SK-N-DZ (cell line): ENCODE measurements around the gene TM9SF4.
"Not testable (repeated sequence)": the region's sequence is repeated elsewhere in the genome, so short reads cannot be mapped to it uniquely, and the experiment has no call there.

Source experiments
- DNase-seq: peaks from one replicate; pipeline ENCODE4 v3.0.0-alpha.2; 2015; ENCODE audit warnings: low spot score

Gene TM9SF4

DNA sequence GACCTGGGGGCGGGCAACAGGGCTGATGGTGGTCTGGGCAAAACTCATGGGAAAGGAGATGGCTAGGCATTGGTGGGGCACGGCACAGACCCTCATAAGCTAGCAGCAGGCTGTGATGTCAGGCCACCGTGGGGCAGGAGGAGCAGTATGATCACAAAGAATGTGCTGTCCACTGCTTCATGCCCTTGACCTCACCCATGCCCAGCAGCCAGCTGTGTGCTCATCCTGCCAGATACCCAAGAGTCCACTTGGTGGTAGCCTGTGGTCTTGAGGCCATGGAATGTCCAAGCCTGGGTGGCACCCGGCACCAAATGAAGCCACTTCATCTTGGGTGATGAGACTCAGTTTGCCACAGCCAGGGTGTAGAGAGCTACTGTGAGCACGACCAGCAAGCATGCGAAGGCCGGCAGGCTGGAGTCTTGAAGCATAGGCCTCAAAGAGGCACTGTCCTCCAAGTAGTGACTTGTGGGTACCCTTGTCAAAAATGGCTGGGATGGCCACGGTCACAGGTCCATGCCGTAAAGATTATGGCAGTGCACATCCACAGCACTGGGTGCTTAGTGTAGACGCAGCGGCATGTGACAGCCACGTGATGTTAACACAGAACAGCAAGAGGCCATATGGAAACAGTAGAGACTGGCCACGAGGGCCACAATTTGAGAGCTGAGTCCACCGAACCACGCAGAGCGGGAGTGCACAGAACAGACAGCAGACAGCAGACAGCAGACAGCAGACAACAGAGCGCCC lies 79.0 kb downstream of the TM9SF4 start:
- no peak for DNase-seq

DNA sequence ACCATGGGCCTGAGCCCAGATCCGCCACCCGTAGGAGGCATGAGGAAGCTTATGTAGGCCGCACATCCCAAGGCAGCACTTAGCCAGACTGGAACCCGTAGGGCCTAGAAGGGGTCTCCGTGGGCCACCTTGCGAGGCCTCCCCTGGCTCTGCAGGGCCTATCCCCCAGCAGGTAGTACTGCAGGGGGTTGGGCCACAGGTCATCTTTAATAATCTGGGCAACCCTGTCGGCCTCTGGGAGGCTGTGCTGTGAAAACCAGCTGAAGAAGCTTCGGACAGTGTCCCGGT lies 79.6 kb downstream of the TM9SF4 start:
- no peak for DNase-seq

DNA sequence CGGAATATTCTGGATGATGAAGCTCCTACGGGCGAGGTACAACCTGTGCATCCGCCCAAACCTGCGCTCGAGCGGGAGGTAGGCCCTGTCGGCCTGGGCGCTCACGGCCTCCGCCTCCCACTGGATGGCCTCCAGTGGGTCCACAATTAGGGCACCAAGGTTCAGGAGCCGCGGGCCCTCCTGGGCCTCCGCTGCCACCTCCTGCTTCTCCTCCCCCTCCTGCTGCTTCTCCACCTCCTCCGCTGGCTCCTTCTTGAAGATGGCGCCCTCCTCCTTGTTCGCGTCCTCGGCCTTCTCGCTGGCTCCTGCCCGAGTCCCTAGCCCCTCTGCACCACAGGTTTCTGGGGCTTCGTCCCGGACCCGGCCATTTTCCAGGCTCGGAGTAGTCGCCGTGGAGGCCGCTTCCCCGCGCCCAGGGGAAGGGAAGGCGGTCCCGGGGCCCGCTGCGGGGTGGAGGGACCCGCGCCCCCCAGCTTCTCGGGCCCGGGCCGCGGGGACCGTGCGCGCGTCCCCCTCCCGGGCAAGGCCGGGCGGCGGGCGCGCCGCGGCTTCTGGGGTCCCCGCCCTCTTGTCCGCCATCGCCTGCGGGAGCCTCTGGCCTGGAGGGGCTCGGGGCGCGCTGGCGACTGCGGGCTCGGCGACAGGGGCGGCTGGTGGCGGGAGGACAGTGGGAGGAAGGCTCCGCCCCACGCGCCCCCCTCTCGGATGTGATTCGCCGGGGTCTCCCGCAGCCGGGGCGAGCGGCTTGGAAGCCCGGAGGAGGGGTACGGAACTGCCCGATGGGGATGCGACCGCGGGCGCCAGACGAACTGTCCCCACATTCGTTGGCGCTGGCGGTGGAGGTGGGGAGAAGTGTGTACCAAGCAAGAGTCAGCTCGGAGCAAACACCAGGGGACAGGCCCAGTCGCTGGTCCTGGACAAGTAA lies 80.4 kb downstream of the TM9SF4 start:
- peak; percentile 74 for DNase-seq

DNA sequence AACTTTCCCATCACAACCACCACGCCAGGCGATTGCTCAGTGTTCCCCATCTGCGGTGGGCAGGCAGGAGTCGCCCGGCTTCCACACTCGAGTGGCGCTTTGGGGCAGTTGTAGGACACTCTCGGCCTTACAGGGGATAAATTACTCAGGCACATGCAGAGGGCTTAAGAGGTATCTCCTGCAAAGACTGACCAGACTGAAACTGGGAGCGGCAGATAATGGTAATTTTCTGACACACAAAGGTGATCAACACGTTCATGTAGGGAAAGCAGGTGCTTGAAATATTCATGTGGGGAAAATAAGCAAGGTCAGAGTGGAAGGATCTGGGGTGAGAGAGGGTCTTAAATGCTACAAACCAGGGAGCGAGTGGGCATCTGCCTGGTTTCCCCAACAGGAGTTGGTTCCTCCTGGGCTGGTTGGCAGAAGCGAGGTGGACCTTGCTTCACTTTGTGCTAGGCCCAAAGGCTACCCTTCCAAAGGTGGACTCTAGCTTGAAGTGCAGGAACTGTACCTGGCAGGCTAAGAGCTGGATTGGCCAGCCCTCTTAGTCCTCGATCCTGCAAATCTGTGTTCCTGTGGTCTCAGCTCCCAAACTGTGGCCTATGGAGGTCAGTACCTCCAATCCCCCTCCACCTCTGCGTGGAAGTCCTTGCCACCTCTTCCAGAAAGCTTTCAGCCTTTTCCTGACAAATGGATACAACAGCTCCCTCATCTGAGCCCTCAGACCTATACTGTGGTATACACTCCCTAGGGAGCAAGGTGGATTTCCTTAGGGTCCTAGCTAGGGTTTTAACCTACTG lies 81.3 kb downstream of the TM9SF4 start:
- peak; percentile 43 for DNase-seq

DNA sequence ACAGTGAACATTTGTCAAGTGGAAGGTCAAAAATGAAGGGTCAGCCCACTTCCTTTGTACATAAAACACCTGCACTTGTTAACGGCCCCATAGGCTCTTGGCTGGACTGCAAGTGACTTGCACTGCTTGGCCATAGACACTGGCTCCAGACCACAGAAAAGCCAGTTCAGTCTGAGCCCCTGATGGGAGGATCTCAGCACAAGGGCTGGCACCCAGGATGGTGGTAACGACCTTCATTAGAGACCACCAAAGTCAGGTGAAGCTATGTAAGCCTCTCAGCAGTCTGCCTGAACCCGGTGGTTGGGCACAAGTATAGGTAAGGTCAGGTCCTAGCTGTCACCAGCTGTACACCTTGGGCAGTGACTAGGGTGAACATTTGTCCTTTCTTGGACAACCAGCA lies 81.9 kb downstream of the TM9SF4 start:
- no peak for DNase-seq

DNA sequence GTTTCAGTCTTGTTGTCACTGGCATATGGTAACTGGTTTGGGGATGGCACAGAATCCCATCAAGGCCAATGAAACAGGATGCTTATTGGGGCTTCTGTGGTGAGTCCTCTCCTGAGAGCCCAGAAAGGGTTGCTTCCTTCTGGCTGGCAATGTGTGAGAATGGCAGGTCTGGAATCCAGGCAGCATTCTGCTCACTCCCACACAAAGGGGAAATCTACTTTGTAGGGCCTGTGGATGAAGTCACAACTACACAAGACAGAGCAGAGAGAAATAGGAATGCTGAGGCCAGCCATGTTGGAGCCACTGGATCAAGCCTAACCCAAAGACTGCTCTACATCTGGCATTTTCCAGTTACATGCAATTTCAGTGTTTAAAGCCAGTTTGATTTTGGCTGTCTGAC lies 82.4 kb downstream of the TM9SF4 start:
- no peak for DNase-seq

DNA sequence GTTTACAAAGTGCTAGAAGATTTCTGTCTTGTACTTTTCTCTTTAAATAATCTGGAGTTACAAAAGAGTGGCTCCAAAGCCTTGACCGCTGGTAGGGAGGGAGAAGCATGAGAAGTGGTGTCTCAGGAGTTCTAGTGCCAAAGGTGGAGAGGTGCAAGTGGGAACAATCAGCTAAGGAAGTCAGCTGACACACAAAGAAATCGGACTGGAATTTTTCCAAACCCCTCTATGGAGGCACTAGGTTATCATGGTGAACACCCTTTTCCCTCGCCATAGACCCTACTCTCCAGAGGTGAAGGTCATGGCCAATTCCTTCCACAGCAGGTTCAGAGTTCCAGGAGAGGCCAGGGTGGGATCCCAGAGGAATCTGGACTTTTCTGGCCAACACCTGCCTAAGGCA lies 83.2 kb downstream of the TM9SF4 start:
- DNase-seq: no peak

DNA sequence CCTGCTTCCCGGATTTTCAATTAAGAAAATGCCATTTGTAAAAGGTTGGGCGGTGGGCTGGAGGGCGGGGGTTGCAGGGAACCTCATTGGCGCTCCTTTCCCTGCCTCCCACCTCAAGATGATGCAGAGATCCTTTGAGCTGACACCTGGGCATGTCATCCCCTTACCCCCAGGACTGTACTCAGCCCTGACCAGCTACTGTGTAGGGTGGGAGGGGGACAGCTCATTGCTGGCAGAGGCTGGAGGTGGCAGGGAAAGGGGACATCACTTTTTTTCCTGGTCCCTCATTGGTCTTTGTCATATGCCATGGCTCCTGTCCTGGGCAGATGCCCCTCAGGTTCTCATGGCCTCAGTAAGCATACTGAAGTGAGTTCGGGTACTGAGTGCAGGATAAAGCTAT lies 83.8 kb downstream of the TM9SF4 start:
- not testable (repeated sequence) for DNase-seq

DNA sequence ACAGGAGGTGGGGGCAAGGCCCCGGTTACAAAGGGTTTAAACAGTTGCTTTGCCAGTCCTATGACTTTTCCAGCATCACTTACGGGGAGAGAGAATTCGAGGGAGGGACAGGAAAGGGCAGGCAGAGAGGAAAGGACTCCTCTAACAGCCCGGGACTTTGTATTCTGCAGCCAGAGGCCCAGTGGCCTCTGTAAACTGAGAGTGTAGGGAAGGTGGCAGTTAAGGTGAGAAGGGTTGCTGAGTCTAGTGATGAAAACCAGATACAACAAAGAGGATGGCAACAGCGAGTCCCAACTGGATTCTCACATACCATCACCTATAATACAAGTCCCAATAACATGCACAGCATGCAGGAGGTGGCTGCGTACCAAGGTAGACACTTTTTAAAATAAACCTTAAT lies 84.5 kb downstream of the TM9SF4 start:
- DNase-seq: no peak

DNA sequence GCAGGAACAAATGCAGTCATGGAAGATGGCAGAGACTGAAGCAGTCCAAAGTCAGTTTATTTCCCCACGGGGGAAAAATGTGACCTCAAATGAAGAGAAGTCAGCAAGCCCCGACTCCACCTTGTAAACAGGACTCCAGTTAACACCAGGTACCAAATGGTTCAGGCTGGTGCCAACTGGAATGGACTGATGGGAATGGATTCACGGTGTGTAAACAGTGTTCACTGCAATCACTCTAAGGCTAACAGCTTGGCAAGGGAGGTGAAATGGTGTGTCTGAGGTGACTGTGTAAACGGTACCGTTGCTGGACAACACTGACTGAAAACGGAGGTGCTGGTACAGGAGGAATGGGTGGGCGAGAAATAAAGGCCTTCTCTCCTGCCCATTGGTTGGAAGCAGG lies 86.1 kb downstream of the TM9SF4 start:
- no peak for DNase-seq

DNA sequence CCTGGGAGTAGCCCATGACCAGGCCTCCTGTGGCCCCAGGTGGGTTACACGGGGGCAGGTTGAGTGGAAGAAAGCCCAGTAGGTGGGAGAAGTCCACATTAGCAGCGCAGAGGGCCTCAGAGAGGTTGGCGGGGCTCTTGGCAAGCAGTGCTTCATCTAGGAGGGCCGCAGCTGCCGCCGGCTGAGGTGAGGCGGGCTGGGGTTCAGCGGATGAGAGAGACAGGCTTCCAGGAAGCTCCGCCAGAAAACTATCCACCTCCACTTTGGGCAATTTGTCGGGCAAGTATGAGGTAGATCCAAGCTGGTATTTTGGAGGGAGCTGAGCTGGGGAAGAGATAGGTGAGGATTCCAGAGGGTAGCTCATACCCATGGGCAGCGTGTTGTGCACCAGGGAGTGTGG lies 87.1 kb downstream of the TM9SF4 start:
- DNase-seq: not testable (repeated sequence)

DNA sequence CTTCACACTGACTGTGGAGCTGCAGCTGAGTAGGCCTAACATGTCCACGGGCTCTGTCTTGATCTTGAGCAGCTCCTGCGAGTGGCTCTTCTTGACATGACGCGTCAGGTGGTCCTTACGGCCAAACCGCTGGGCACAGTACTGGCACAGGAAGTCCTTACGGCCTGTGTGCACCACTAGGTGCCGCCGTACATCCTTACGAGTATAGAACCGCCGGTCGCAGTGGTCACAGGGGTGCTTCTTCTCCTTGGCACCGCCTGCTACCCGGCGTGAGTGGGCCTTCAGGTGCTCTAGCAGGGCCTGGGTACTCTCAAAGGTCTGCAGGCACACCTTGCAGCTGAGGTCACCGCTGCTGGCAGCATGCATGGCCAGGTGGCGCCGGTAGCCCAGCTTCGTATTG lies 87.6 kb downstream of the TM9SF4 start:
- DNase-seq: not testable (repeated sequence)

DNA sequence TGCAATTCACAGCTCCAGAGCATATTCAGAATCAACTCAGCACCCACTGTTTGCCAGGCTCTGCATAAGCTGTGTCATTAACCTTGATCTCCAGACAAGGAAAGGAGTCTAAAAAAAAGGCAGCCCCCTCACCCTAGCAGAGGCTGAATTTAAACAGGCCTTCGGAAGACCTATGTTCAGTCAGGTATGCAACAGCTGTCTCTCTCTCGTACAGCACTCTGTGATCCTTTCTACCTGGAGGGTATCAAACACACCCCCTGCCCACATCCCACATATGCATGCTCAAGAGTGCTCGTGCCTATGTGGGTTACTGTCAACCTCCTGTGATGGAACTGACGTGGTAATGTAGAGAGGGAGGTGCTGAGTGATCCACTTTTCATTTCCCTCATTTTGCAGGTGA lies 89.5 kb downstream of the TM9SF4 start:
- DNase-seq: no peak

DNA sequence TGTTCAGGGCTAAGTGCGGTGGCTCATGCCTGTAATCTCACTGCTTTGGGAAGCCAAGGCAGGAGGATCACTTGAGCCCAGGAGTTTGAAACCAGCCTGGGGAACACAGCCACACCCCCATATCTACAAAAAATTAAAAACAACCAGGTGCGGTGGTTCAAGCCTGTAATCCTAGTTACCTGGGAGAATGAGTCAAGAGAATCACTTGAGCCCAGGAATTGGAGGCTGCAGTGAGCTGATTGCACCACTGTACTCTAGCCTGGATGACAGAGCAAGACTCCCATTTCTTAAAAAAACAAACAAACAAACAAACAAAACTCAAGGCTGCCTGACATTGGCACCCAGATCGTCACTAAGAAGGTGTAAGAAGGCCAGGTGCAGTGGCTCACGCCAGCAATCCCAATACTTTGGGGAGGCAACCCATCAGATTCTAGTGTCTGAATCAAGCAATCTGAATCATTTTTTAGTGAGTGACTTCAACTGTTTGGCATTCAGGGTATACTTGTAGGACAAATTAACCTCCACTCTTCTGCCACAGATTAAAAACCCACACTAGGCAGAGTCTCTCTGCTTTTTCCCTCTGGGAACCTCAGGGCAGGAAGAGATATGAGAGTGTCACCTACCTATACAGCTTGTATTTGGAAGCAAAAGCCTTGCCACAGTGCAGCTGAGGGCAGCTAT lies 91.9 kb downstream of the TM9SF4 start:
- no peak for DNase-seq

DNA sequence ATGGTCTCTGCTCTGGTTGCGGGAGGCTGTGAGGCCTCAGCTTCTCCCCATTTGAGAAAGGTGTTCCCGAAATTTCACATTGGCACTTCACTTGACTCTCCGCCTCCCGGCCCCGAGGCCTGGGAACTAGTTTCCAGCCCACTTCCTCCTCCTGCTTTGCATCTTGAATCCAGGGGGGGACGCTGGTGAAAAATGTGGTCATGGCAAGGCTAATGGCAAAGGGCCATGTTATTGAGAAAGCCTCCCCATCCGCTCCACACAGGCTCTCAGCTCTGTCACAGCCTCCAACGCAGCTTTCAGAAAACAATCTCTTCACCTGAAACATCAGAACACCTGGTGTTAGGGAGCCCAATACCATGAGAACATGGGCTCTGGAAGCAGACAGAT lies 92.5 kb downstream of the TM9SF4 start:
- no peak for DNase-seq

DNA sequence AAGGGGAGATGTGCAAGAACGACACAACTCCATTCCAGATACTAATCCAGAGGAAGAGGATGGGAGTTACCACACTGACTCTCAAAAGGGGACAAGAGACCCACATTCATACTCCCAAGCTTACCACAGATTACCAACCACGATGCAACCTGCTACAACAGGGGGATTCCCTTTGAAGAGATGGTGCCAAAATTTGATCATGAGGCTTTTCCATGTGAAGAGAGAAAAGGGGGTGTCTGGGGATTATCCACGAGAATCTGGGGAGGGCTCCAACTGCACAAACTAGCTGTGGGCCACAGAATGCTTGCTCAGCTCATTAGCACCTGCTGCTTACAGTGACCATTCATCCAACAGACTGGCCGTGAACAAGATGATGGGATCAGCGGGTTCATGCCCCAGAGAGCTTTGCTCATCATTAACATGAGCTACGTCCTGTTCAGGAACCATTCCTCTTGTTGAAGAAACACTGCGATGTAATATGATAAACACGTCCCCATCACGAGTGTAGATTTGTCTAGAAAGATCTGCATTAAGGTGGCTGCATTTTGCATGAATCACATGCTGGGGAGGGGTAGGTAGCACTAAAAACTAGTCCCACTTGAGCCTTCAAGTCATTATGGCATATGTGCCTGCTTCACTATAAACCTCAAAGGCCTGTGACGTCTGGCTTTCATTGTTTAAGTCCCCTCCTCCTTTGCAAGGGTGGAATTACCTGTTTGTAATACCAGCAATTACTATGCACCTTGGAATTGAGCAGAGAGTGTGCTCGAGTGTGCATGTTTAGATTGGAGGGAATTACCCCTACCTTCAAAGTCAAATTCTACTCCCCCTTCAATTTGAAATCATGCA lies 94.1 kb downstream of the TM9SF4 start:
- DNase-seq: no peak

DNA sequence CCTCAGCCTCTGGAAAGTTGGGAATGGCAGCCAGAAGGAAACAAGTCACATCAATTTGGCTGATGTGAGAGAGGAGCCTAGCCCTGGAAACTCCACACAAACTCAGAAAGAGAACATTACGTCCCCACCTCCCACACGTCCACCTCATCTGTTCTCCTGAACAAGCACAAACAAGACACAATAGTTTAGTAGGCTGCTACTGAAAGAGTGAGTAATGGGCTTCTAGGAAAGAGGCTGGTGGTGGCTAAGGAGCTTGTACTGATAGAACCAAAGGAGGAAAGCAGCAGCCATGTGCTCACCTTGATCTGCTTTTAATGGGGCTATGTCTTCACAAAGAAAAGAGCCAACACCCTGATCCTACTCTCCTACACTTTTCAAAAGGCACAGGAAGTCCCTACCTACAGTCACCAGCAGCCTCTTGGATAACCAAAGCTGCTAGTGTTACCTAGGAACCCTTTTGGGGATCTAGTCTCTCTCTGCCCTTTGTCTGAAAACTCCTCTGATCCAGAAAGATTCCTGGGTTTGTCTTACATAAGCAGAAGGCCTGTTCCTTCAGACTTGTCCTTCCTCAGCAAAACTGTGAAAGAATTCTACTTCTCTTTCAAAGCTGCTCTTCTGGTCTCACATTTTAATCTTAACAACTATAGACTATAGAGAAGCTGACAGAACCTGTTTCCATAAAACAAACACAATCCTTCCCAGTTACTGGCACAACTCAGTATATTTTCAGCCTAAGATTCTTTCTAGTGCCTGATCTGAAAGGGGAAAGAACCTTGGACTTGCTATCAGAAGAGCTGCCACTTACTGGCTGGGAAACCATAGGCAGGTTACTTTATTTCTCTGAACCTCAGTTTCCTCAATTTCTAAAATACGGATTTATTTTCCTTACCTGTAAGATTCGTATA lies 94.9 kb downstream of the TM9SF4 start:
- DNase-seq: no peak

DNA sequence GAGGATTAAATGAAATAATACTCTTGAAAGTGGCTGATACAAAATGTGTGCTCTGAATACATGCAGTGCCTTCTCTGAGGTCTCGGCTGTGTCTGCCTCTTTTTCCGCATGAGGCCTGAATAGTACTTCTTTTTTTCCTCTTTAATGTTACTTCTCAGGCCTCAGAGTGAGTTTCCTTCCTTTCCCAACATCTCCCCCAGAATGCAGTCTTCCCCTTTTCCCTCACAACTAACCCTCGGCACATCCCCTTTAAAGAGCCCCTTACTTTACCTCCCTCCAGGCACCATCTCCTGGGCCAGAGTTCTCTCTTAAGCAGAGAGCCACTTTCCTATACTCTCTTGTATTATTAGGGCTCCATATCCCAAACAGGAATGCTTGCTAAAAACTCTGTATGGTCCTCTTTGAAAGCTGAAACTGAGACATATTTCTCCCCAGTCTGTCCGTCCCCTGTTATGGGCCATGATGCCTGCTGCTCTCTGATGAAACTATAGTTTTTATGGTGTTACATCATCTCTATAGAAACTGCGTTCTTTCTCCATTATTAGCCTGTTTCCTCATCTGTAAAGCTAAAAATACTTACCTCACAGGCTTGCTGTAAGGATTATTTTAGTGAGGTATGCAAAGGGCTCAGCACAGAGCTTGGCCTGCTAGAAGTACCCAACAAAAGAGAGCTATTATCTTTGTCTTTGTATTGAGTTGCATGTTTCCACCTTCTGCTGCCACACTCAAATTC lies 95.8 kb downstream of the TM9SF4 start:
- no peak for DNase-seq
